Dermis microvascular lymphatic vessel endothelial cell (primary cell): ENCODE measurements around the gene PGA4. TPM values are rescaled to one million over a fixed set of nuclear protein-coding genes. Genes with fewer than 3 reads are reported as not detected.
"Not testable (repeated sequence)": the region's sequence is repeated elsewhere in the genome, so short reads cannot be mapped to it uniquely, and the experiment has no call there.

Source experiments
- DNase-seq, 2 donors: peaks; one replicate each; pipeline versions ENCODE4 v3.0.0 to v3.0.0-alpha.2; 2010; ENCODE audit warnings: low read depth in 2 of 2
- total RNA-seq: library from RNA; depleted of rRNA; stranded (reverse); fragments of >200 nt; gene quantifications from 2 replicates; pipeline ENCODE4 v1.2.1, GENCODE V29; 2014

Gene PGA4
- total RNA-seq, 1 donor from 2014 or later = not detected

DNA sequence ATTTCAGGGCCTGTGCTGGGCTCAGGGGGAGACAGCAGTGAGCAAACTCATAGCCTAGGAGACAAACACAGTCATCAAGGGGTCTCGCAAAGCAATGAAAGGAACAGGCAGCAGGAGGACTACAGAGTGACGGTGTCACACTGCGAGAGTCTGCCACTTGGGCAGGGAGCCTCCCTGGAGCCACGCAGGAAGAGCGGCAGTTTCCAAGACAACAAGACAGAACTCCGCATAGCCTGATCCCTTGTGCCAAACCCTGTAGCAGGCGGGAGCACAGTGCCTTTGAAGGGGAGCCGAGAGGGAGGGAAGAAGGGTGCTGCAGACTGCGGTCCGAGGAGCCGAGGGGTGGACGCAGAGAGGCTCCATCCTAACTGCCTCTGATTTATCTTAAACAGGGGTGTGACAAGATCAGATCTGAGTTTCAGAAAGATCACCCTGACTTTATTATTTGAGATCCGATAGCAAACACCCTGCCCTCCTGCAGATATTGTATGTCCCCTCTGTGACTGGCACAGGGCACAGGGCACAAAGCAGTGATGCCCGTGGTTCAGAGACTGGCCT is 17.6 kb upstream of the PGA4 start:
- not testable (repeated sequence) for DNase-seq

GRCh38 chr11:61207636-61208310 is 14.4 kb upstream of the PGA4 start:
- DNase-seq = not testable (repeated sequence)

DNA sequence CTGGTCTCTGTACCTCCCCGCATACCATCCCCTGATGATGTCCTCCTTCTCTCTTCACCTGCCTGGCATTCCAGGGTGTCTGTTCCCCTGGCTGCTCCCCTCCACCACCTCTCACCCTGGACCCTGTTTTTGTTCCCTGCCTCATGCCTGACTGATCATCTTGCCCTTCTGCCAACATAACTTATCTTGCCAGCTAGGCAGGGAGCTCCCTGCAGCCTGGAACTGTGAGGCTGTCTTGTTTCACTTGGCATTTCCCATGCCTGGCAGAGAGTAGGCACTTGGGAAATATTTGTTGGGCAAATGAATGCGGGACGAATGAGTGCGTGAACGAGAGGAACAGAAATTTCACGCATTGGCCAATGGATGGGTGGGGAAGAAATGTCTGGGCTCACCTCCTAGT is 11.5 kb upstream of the PGA4 start:
- not testable (repeated sequence) for DNase-seq

- not testable (repeated sequence) for DNase-seq
Observed at GRCh38 chr11:61211327-61211952, 10.7 kb upstream of the PGA4 start.

GRCh38 chr11:61212202-61212601 is 9.9 kb upstream of the PGA4 start:
- not testable (repeated sequence) for DNase-seq

GRCh38 chr11:61213711-61214324 is 8.3 kb upstream of the PGA4 start:
- DNase-seq = not testable (repeated sequence)

DNA sequence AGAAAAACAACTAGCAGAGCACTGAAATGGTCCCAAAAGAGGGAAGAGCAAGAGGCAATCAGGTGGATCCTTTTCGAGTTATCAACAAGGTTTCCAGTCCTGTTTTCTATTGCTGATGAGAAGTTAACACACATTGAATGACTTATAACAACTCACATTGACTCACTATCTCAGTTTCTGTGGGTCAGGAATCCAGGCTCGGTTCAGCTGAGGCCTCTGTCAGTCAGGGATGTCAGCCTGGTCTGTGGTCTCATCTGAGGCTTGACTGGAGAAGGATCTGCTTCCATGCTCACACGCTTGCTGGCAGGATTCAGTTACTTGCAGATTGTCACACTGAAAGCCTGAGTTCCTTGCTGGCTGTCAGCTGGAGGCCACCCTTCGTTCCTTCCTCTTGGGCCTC is 3.8 kb upstream of the PGA4 start:
- DNase-seq = not testable (repeated sequence)

- not testable (repeated sequence) for DNase-seq
Observed at GRCh38 chr11:61219016-61219415, 3.1 kb upstream of the PGA4 start.

DNA sequence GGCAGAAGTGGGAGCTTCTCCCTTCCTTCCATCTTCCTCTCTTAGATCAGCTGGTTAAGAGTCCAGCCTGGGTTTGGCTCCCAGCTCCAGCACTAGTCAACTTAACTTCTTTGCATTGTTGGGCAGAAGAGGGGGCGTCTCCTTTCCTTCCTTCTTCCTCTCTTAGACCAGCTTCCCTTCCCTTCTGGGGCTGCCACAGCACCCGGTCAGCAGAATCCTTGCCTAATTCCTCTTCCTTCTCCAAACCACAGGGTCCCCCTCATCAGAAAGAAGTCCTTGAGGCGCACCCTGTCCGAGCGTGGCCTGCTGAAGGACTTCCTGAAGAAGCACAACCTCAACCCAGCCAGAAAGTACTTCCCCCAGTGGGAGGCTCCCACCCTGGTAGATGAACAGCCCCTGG is 545 bp downstream of the PGA4 start:
- not testable (repeated sequence) for DNase-seq

GRCh38 chr11:61226457-61227137 is 4.5 kb downstream of the PGA4 start:
- not testable (repeated sequence) for DNase-seq

DNA sequence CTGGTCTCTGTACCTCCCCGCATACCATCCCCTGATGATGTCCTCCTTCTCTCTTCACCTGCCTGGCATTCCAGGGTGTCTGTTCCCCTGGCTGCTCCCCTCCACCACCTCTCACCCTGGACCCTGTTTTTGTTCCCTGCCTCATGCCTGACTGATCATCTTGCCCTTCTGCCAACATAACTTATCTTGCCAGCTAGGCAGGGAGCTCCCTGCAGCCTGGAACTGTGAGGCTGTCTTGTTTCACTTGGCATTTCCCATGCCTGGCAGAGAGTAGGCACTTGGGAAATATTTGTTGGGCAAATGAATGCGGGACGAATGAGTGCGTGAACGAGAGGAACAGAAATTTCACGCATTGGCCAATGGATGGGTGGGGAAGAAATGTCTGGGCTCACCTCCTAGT is 7.3 kb downstream of the PGA4 start:
- DNase-seq = not testable (repeated sequence)

DNA sequence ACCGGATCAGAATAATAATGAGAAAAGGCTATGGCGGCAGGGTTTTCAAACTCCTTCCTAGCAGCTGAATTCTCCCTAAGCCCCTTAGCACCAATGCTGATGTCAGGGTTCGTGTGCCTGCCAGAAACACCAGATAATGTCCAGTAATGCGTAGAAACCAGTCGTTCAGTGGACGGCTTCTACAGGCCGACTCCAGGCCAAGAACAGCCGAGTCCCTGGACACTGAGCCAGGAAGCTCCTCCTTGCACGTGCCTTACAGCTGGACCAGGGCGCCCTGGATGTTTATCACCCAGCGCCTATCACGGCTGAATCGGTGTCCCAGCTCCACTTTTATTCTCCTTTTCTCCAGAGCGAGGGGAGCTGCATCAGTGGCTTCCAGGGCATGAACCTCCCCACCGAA is 8.9 kb downstream of the PGA4 start:
- not testable (repeated sequence) for DNase-seq

GRCh38 chr11:61231585-61231984 is 9.4 kb downstream of the PGA4 start:
- DNase-seq = not testable (repeated sequence)

GRCh38 chr11:61232548-61233145 is 10.5 kb downstream of the PGA4 start:
- DNase-seq = not testable (repeated sequence)

- not testable (repeated sequence) for DNase-seq
Observed at GRCh38 chr11:61237130-61237529, 15.0 kb downstream of the PGA4 start.

DNA sequence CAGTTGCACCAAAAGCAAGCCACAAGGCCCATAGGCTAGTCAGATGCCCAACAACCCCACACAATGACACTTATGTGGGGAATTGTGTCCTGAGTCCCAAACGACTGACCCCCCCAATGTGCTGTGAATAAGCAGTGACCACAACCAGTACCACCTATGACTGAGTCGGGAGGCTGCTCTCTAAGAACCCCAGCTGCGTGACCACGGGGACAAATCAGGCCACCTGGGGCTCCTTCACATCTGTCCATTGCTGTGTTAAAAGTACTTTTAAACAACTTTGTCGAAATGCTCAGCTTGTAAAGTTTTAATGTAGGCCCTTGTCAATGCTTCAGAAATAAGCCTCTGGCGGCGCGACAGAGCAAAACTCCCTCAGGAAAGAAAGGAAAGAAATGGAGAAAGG is 18.1 kb downstream of the PGA4 start:
- not testable (repeated sequence) for DNase-seq

- not testable (repeated sequence) for DNase-seq
Observed at GRCh38 chr11:61240875-61241274, 18.7 kb downstream of the PGA4 start, which contains the start of gene PGA5. PGA5 (plus strand) TSS chr11:61241175; CDS start chr11:61241227, 52 bp downstream.

- not testable (repeated sequence) for DNase-seq
Observed at GRCh38 chr11:61241526-61241925, 19.4 kb downstream of the PGA4 start.

DNA sequence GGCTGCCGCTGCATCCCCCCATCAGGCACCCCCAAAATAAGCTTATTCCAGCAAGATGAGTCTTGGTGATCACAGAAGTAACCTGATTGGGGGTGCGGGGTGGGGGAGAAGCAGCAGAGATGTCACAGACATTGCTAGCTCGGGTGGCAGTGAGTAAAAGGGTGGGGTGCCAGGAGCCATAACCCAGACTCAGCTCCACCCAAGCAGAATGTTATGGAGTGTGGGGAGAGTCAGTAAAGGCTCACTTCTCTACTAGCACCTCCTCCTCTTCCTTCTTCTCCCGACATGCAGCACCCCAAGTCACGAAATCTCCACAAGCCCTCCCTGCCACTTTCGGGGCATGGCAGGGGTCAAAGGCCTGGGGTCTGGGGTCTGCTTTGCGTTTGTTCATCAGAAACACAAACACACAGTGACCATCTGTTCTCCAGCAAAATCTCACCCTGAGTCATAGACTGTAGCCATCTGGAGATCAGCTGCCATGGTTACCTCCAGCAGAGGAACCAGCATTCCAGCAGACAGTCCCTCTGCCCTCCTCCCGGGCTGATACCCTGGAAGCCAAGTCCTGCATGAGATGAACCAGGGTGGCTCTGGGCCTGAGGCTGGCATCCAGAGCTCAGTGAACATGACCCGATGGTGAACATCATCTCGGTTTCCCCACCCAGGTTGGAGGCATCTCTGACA is 23.3 kb downstream of the PGA4 start:
- DNase-seq = not testable (repeated sequence)

DNA sequence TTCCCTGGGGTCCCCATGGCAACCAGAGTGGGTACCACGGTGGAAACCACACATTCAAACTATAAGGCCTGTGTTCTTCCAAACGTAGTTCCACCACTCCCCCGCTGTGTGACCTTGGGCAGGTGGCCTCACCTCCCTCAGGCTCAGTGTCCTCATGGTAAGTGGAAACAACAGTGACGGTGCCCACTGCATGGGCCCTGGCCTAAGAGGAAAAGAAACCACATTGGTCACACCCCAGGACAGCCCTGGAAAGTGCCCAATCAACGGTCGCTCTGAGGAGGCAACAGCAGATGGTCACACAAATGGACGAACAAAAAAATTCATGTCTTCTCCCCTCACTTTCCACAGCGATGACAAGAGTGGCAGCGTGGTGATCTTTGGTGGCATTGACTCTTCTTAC is 25.9 kb downstream of the PGA4 start:
- DNase-seq = not testable (repeated sequence)

DNA sequence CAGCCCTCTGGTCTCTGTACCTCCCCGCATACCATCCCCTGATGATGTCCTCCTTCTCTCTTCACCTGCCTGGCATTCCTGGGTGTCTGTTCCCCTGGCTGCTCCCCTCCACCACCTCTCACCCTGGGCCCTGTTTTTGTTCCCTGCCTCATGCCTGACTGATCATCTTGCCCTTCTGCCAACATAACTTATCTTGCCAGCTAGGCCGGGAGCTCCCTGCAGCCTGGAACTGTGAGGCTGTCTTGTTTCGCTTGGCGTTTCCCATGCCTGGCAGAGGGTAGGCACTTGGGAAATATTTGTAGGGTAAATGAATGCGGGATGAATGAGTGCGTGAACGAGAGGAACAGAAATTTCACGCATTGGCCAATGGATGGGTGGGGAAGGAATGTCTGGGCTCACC is 27.1 kb downstream of the PGA4 start:
- not testable (repeated sequence) for DNase-seq
